ENCODE measurements around the gene CA10.

The CA10 gene

DNA sequence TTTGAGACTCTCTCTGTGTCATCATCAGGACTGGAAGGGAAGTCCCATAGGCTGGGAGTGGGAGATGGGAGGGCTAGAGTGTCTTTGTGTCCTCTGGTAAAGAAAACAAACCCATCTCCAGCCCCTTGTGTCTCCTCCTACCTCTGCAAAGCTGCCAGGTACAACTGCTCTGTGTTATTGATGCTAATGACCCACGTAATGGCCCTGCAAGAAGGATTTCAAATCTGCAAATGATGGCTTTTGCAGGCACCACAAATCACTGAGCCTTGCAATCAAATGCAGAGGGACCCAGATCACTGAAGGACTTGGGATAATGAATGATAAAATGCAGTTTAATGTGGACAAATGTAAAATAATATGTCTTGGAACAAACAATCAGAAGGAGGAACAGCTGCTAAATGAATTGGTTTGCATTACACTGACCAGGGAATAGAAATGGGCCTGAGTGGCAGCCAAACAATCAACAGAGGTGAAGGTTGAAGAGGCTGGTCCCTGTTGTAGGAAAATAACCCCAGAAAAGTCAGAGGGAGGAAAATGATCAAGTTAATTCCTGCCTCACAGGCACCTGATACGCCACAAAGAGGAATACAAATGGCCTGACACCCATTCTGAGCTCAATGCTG lies 473.1 kb downstream of the CA10 start:
- Histone ChIP-seq H3K9ac (ENCODE audit: low read length) (no peak overlapping the region), H3K27ac (ENCODE audit: low read depth, low read length) (no peak overlapping the region), H3K4me3 (ENCODE audit: low read depth, low read length) (no peak overlapping the region), H3K36me3 (ENCODE audit: control insufficient read depth, insufficient read depth, low read length) (no peaks in the 10 kb centered on the region), H3K9me3 (ENCODE audit: control insufficient read depth, insufficient read depth, low read depth, low read length) (no peaks in the 10 kb centered on the region), H3K4me1 (ENCODE audit: control insufficient read depth, insufficient read depth, low read length) (peaks cover 6% of the 10 kb centered on the region; the same call in 1 of the 2 replicates), H3K27me3 (ENCODE audit: control insufficient read depth, insufficient read depth, low read length) (no peaks in the 10 kb centered on the region)

DNA sequence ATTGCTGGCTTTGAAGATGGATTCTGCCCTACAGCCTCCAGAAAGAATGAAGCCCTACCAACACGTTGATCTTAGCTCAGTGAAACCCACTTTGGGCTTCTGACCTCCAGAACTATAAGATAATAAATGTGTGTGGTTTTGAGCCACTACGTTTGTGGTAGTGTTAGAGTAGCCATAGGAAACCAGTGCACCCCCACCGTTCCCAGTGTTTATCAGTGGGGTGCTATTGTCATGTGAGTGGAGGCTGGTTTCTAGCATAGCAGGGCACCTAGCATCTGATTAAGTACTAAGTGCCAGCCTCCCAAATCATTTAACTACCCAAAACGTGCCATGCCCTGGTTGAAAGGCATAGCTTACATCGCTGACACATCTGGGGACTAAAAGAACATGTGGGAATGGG lies 474.3 kb downstream of the CA10 start:
- no peak overlapping the region for H3K9ac ChIP-seq (ENCODE audit: low read length)
- H3K4me1 ChIP-seq (ENCODE audit: control insufficient read depth, insufficient read depth, low read length) = peaks cover 6% of the 10 kb centered on the region; the same call in 1 of the 2 replicates

GRCh38 chr17:51683291-51683690 lies 475.2 kb downstream of the CA10 start:
- H3K4me1 ChIP-seq (ENCODE audit: control insufficient read depth, insufficient read depth, low read length) = peaks cover 6% of the 10 kb centered on the region; the same call in 1 of the 2 replicates
- no peaks in the 10 kb centered on the region for H3K36me3 ChIP-seq (ENCODE audit: control insufficient read depth, insufficient read depth, low read length)
- H3K27me3 ChIP-seq (ENCODE audit: control insufficient read depth, insufficient read depth, low read length) = no peaks in the 10 kb centered on the region
- H3K9ac ChIP-seq (ENCODE audit: low read length) = no peak overlapping the region
- no peak overlapping the region for H3K27ac ChIP-seq (ENCODE audit: low read depth, low read length)
- H3K4me3 ChIP-seq (ENCODE audit: low read depth, low read length) = no peak overlapping the region
- no peaks in the 10 kb centered on the region for H3K9me3 ChIP-seq (ENCODE audit: control insufficient read depth, insufficient read depth, low read depth, low read length)

More for the DNA sequence above, 474.3 kb downstream of the CA10 start:
- Histone ChIP-seq H3K9me3 (ENCODE audit: control insufficient read depth, insufficient read depth, low read depth, low read length) (no peaks in the 10 kb centered on the region), H3K27me3 (ENCODE audit: control insufficient read depth, insufficient read depth, low read length) (no peaks in the 10 kb centered on the region), H3K4me3 (ENCODE audit: low read depth, low read length) (no peak overlapping the region), H3K36me3 (ENCODE audit: control insufficient read depth, insufficient read depth, low read length) (no peaks in the 10 kb centered on the region), H3K27ac (ENCODE audit: low read depth, low read length) (no peak overlapping the region)

DNA sequence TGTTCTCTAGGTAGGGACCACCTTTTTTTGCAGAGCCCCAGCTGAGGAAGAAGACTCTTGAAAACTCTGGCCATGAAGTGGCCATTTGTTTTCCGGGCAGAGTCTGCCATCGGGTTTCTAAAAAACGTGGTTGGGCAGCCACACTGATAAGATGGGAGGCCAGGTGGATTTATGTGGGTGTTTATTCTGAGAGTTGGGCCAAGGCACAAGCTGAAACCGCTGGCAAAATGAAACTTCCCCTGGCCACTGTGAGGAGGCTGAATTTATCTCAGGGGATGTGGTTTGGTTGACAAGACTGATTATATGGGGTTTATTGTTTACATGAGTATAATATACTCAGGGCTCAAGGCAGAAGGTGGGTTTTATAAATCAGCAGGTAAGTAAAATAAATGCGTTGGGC lies 476.4 kb downstream of the CA10 start:
- Histone ChIP-seq H3K4me1 (ENCODE audit: control insufficient read depth, insufficient read depth, low read length) (peaks cover 6% of the 10 kb centered on the region; the same call in 1 of the 2 replicates), H3K4me3 (ENCODE audit: low read depth, low read length) (no peak overlapping the region), H3K27ac (ENCODE audit: low read depth, low read length) (no peak overlapping the region), H3K27me3 (ENCODE audit: control insufficient read depth, insufficient read depth, low read length) (no peaks in the 10 kb centered on the region), H3K36me3 (ENCODE audit: control insufficient read depth, insufficient read depth, low read length) (no peaks in the 10 kb centered on the region), H3K9me3 (ENCODE audit: control insufficient read depth, insufficient read depth, low read depth, low read length) (no peaks in the 10 kb centered on the region), H3K9ac (ENCODE audit: low read length) (no peak overlapping the region)

GRCh38 chr17:51677875-51678274 lies 480.6 kb downstream of the CA10 start:
- Histone ChIP-seq H3K27ac (ENCODE audit: low read depth, low read length) (no peak overlapping the region), H3K4me1 (ENCODE audit: control insufficient read depth, insufficient read depth, low read length) (no peaks in the 10 kb centered on the region), H3K36me3 (ENCODE audit: control insufficient read depth, insufficient read depth, low read length) (no peaks in the 10 kb centered on the region), H3K27me3 (ENCODE audit: control insufficient read depth, insufficient read depth, low read length) (no peaks in the 10 kb centered on the region), H3K9ac (ENCODE audit: low read length) (no peak overlapping the region), H3K9me3 (ENCODE audit: control insufficient read depth, insufficient read depth, low read depth, low read length) (no peaks in the 10 kb centered on the region), H3K4me3 (ENCODE audit: low read depth, low read length) (no peak overlapping the region)

GRCh38 chr17:51676691-51677487 lies 481.6 kb downstream of the CA10 start:
- Histone ChIP-seq H3K4me1 (ENCODE audit: control insufficient read depth, insufficient read depth, low read length) (no peaks in the 10 kb centered on the region), H3K4me3 (ENCODE audit: low read depth, low read length) (no peak overlapping the region), H3K27me3 (ENCODE audit: control insufficient read depth, insufficient read depth, low read length) (no peaks in the 10 kb centered on the region), H3K27ac (ENCODE audit: low read depth, low read length) (no peak overlapping the region), H3K9me3 (ENCODE audit: control insufficient read depth, insufficient read depth, low read depth, low read length) (no peaks in the 10 kb centered on the region), H3K36me3 (ENCODE audit: control insufficient read depth, insufficient read depth, low read length) (no peaks in the 10 kb centered on the region), H3K9ac (ENCODE audit: low read length) (no peak overlapping the region)

GRCh38 chr17:51674579-51675255 lies 483.8 kb downstream of the CA10 start:
- peaks cover 2% of the 10 kb centered on the region; the same call in 1 of the 2 replicates for H3K9me3 ChIP-seq (ENCODE audit: control insufficient read depth, insufficient read depth, low read depth, low read length)
- no peak overlapping the region for H3K4me3 ChIP-seq (ENCODE audit: low read depth, low read length)
- no peak overlapping the region for H3K27ac ChIP-seq (ENCODE audit: low read depth, low read length)

GRCh38 chr17:51673070-51673469 lies 485.4 kb downstream of the CA10 start:
- Histone ChIP-seq H3K9ac (ENCODE audit: low read length) (no peak overlapping the region), H3K9me3 (ENCODE audit: control insufficient read depth, insufficient read depth, low read depth, low read length) (peaks cover 14% of the 10 kb centered on the region; the same call in 1 of the 2 replicates), H3K4me1 (ENCODE audit: control insufficient read depth, insufficient read depth, low read length) (no peaks in the 10 kb centered on the region), H3K4me3 (ENCODE audit: low read depth, low read length) (no peak overlapping the region), H3K27me3 (ENCODE audit: control insufficient read depth, insufficient read depth, low read length) (no peaks in the 10 kb centered on the region), H3K27ac (ENCODE audit: low read depth, low read length) (no peak overlapping the region), H3K36me3 (ENCODE audit: control insufficient read depth, insufficient read depth, low read length) (no peaks in the 10 kb centered on the region)

More at GRCh38 chr17:51674579-51675255, 483.8 kb downstream of the CA10 start:
- Histone ChIP-seq H3K4me1 (ENCODE audit: control insufficient read depth, insufficient read depth, low read length) (no peaks in the 10 kb centered on the region), H3K27me3 (ENCODE audit: control insufficient read depth, insufficient read depth, low read length) (no peaks in the 10 kb centered on the region), H3K36me3 (ENCODE audit: control insufficient read depth, insufficient read depth, low read length) (no peaks in the 10 kb centered on the region), H3K9ac (ENCODE audit: low read length) (no peak overlapping the region)

DNA sequence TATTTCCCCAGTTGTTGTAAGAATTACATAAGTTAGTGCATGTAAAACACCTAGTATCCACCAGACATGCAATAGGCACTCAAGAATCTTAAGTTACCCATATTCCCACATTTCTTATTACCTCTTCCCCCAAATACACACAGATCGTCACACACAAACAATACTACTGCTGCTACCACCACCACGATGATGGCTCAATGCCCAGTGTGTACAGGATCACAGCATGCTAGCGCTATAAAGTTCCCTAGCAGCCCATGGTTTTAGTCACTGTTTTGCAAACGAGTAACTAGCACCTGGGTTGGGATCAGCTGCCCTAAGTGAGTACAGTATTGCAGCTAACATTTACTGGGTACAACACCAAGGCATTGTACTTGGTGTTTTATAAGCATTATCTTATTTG lies 486.4 kb downstream of the CA10 start:
- no peaks in the 10 kb centered on the region for H3K4me1 ChIP-seq (ENCODE audit: control insufficient read depth, insufficient read depth, low read length)
- no peaks in the 10 kb centered on the region for H3K27me3 ChIP-seq (ENCODE audit: control insufficient read depth, insufficient read depth, low read length)
- H3K27ac ChIP-seq (ENCODE audit: low read depth, low read length) = no peak overlapping the region
- H3K9me3 ChIP-seq (ENCODE audit: control insufficient read depth, insufficient read depth, low read depth, low read length) = peaks cover 22% of the 10 kb centered on the region
- no peak overlapping the region for H3K4me3 ChIP-seq (ENCODE audit: low read depth, low read length)
- H3K9ac ChIP-seq (ENCODE audit: low read length) = no peak overlapping the region
- H3K36me3 ChIP-seq (ENCODE audit: control insufficient read depth, insufficient read depth, low read length) = no peaks in the 10 kb centered on the region

- H3K4me3 ChIP-seq (ENCODE audit: low read depth, low read length) = no peak overlapping the region
Observed at GRCh38 chr17:51670899-51671298, 487.6 kb downstream of the CA10 start.

DNA sequence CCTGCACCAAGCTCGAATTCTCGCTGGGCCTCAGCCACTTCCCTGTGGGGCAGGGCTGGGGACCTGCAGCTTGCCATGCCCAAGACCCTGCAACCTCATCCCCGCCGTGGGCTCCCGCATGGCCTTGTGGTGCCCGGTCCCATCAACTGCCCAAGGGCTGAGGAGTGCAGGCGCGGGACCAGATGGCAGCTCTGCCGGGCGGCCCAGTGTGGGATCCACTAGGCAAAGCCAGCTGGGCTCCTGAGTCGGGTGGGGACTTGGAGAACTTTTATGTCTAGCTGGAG lies 489.6 kb downstream of the CA10 start:
- Histone ChIP-seq H3K27ac (ENCODE audit: low read depth, low read length) (no peak overlapping the region), H3K4me1 (ENCODE audit: control insufficient read depth, insufficient read depth, low read length) (no peaks in the 10 kb centered on the region), H3K9me3 (ENCODE audit: control insufficient read depth, insufficient read depth, low read depth, low read length) (peaks cover 25% of the 10 kb centered on the region), H3K4me3 (ENCODE audit: low read depth, low read length) (no peak overlapping the region), H3K9ac (ENCODE audit: low read length) (no peak overlapping the region), H3K36me3 (ENCODE audit: control insufficient read depth, insufficient read depth, low read length) (no peaks in the 10 kb centered on the region), H3K27me3 (ENCODE audit: control insufficient read depth, insufficient read depth, low read length) (no peaks in the 10 kb centered on the region)

More at GRCh38 chr17:51670899-51671298, 487.6 kb downstream of the CA10 start:
- no peaks in the 10 kb centered on the region for H3K4me1 ChIP-seq (ENCODE audit: control insufficient read depth, insufficient read depth, low read length)
- peaks cover 25% of the 10 kb centered on the region for H3K9me3 ChIP-seq (ENCODE audit: control insufficient read depth, insufficient read depth, low read depth, low read length)
- H3K36me3 ChIP-seq (ENCODE audit: control insufficient read depth, insufficient read depth, low read length) = no peaks in the 10 kb centered on the region
- no peak overlapping the region for H3K9ac ChIP-seq (ENCODE audit: low read length)
- H3K27ac ChIP-seq (ENCODE audit: low read depth, low read length) = no peak overlapping the region
- H3K27me3 ChIP-seq (ENCODE audit: control insufficient read depth, insufficient read depth, low read length) = no peaks in the 10 kb centered on the region

Measured in HUES6 (cell line).